Stromal cell of bone marrow (primary cell): ENCODE measurements around the gene FBXO44.

Experiments
- DNase-seq: peaks from one replicate; pipeline ENCODE4 v3.0.0-alpha.2; 2012; ENCODE audit warnings: low read depth

Gene FBXO44

DNA sequence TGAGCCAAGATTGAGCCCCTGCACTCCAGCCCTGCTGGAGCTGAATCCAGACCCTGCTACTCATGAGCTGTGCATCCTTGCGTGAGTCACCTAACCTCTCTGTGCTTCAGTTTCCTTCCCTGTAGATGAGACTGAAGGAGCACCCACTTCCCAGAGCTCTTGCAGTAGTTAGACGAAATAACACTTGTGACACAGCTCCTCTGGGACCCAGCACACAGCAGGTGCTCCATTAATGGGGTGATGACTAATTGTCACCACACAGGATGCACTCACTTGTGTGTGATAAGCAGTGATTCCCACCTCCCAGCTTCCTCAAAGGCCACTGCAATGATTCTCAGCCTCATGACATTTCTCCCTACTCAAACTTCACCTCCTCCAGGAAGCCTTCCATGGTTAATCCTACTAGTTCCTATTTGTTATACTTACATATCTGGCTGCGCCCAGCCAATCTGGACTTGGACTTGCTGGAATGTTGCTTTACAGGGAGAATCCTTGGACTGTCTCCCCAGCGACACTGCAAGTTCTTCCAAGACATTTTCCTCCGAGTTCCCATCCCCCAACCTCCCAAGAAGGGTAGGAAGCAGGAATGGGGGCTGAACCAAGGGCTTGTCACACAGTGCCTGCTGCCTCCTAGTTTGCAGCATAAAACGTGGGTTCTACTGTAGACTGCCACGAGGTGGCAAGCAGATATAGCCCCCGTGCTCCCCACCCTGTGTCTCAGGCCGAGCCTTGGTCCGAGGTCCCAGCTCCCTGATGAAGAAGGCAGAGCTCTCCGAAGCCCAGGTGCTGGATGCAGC lies 54.1 kb downstream of the FBXO44 start:
- no peak for DNase-seq

DNA sequence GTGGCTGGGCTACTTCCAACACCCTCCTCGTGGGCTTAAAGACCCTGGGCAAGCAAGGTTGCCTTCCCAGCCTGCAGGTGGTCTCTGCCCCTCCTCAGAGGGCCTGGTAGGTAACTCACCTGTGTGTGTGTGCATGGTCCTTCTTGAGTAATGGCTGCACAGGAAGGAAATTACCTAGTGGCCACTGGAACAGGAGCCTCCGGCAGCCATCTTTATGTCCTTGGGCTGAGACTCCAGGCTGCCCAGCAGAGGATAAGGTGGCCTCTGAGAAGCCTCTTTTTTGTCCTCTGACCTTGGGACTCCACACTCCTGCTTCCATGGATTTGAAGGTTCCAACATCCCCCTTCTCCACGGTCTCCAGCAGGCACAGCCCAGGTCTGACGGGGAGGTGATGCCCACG lies 56.8 kb downstream of the FBXO44 start:
- DNase-seq: no peak

DNA sequence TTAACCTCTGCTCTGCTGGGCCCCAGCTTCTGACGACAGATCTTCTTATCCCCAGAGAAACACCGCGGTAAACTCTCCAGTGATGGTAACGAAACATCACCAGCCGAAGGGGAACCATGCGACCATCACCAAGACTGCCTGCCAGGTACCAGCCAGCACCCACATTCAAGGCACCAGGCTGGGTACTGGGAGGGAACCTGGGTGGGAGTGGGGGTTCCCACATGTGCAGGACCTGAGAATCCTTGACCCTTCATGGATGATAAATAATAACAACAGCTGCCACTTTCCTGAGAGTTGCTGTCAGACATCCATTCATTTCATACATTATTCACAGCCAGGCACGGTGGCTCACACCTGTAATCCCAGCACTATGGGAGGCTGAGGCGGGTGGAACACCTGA lies 57.6 kb downstream of the FBXO44 start:
- no peak for DNase-seq
